Small intestine (tissue), 16 donors: Measurements from ENCODE around the gene SNX13. TPM values are rescaled to one million over a fixed set of nuclear protein-coding genes. Genes with fewer than 3 reads are reported as not detected.

ENCODE experiments used
- DNase-seq, 2 donors: peaks; one replicate each; pipeline versions ENCODE4 v3.0.0 to v3.0.0-alpha.2; 2013
- FAIRE-seq: peaks from 2 replicates; lab custom pipeline; 2012; peaks lifted over from hg19 to GRCh38; lab: Jason Lieb, UNC
- H3K27ac ChIP-seq, 3 donors: one replicate each; pipeline ENCODE4 v1.5.1; 2013; ENCODE audit warnings: low read length in 2 of 3, mild to moderate bottlenecking in 2 of 3, control low read depth in 1 of 3, inconsistent platforms in 1 of 3, low read depth in 1 of 3, moderate library complexity in 1 of 3
- H3K27me3 ChIP-seq, 3 donors: one replicate each; pipeline ENCODE4 v1.6.1; 2013; ENCODE audit warnings: low read length in 3 of 3, inconsistent platforms in 1 of 3; ENCODE audit not compliant: control insufficient read depth in 3 of 3, insufficient read depth in 3 of 3
- H3K36me3 ChIP-seq, 3 donors: one replicate each; pipeline ENCODE4 v1.6.1; 2013; ENCODE audit warnings: low read length in 3 of 3, inconsistent platforms in 1 of 3, low read depth in 1 of 3, mild to moderate bottlenecking in 1 of 3, moderate library complexity in 1 of 3; ENCODE audit not compliant: control insufficient read depth in 3 of 3, insufficient read depth in 2 of 3
- H3K4me1 ChIP-seq, 3 donors: one replicate each; pipeline ENCODE4 v1.6.1; 2013; ENCODE audit warnings: low read length in 2 of 3, inconsistent platforms in 1 of 3, low read depth in 1 of 3, mild to moderate bottlenecking in 1 of 3, moderate library complexity in 1 of 3; ENCODE audit not compliant: control insufficient read depth in 3 of 3, insufficient read depth in 2 of 3
- H3K4me3 ChIP-seq, 3 donors: one replicate each; pipeline ENCODE4 v1.5.1; 2013; ENCODE audit warnings: low read length in 3 of 3, control low read depth in 1 of 3, inconsistent platforms in 1 of 3, low read depth in 1 of 3, mild to moderate bottlenecking in 1 of 3, moderate library complexity in 1 of 3
- H3K9me3 ChIP-seq, 2 donors: one replicate each; pipeline ENCODE4 v1.6.1; 2013; ENCODE audit warnings: low read depth in 1 of 2, low read length in 1 of 2; ENCODE audit not compliant: control insufficient read depth in 2 of 2, insufficient read depth in 1 of 2
- WGBS, 3 donors: extraction: QIAGEN DNeasy Blood & Tissue Kit; methylation state at CpG; one replicate each; pipeline ENCODE4 v1.1.7; 2013; 5-methylcytosine and 5-hydroxymethylcytosine counted together
- long read RNA-seq, 10 donors: transcript quantifications; one replicate each; lab custom pipeline, GENCODE V29; 2026
- polyA plus RNA-seq, 4 donors: library from polyadenylated mRNA; stranded (reverse) in 3 of 4; unstranded in 1 of 4; fragments of 200-250 nt in 3 of 4; fragments of 120-200 nt in 1 of 4; gene quantifications; one replicate each; pipeline versions ENCODE4 v1.2.1 to v1.2.3, GENCODE V29; 2013
- donor health status: healthy with polysubstance abuse.
- donor health status: control.
- donor health status: control.
- donor health status: Bipolar disorder and iron deficiency.
- donor health status: healthy.

SNX13 gene, protein sequence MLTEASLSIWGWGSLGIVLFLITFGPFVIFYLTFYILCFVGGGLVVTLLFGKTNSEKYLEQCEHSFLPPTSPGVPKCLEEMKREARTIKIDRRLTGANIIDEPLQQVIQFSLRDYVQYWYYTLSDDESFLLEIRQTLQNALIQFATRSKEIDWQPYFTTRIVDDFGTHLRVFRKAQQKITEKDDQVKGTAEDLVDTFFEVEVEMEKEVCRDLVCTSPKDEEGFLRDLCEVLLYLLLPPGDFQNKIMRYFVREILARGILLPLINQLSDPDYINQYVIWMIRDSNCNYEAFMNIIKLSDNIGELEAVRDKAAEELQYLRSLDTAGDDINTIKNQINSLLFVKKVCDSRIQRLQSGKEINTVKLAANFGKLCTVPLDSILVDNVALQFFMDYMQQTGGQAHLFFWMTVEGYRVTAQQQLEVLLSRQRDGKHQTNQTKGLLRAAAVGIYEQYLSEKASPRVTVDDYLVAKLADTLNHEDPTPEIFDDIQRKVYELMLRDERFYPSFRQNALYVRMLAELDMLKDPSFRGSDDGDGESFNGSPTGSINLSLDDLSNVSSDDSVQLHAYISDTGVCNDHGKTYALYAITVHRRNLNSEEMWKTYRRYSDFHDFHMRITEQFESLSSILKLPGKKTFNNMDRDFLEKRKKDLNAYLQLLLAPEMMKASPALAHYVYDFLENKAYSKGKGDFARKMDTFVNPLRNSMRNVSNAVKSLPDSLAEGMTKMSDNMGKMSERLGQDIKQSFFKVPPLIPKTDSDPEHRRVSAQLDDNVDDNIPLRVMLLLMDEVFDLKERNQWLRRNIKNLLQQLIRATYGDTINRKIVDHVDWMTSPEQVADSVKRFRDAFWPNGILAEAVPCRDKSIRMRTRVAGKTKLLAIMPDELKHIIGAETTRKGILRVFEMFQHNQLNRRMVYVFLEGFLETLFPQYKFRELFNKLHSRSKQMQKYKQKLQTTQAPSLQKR
- 10 to 100 TPM in 1 of 4 donors, 1 to 10 TPM in 3; 5.7 to 36.0 (median 7.6) TPM for polyA plus RNA-seq
- long read RNA-seq, donor 1, full-length matches to known transcripts: 9 of 14 reads
- long read RNA-seq, donor 1, partial matches to known transcripts: 5 of 14 reads
- long read RNA-seq, donor 1, other reads (novel, unspliced or antisense): 0 of 14 reads
- long read RNA-seq, donor 2, full-length matches to known transcripts: 3 of 3 reads
- long read RNA-seq, donor 2, partial matches to known transcripts: 0 of 3 reads
- long read RNA-seq, donor 2, other reads (novel, unspliced or antisense): 0 of 3 reads
- long read RNA-seq, donor 3, partial matches to known transcripts: 8 of 8 reads
- long read RNA-seq, donor 3, other reads (novel, unspliced or antisense): 0 of 8 reads
- long read RNA-seq, donor 4: 0 reads
- long read RNA-seq, donor 5, full-length matches to known transcripts: 2 of 7 reads
- long read RNA-seq, donor 5, partial matches to known transcripts: 5 of 7 reads
- long read RNA-seq, donor 5, other reads (novel, unspliced or antisense): 0 of 7 reads
- long read RNA-seq, donor 6, full-length matches to known transcripts: 1 of 1 reads
- long read RNA-seq, donor 6, partial matches to known transcripts: 0 of 1 reads
- long read RNA-seq, donor 6, other reads (novel, unspliced or antisense): 0 of 1 reads
- long read RNA-seq, donor 7, full-length matches to known transcripts: 4 of 15 reads
- long read RNA-seq, donor 7, partial matches to known transcripts: 11 of 15 reads
- long read RNA-seq, donor 7, other reads (novel, unspliced or antisense): 0 of 15 reads
- long read RNA-seq, donor 8, full-length matches to known transcripts: 1 of 1 reads
- long read RNA-seq, donor 8, partial matches to known transcripts: 0 of 1 reads
- long read RNA-seq, donor 8, other reads (novel, unspliced or antisense): 0 of 1 reads
- long read RNA-seq, donor 9, full-length matches to known transcripts: 2 of 2 reads
- long read RNA-seq, donor 9, partial matches to known transcripts: 0 of 2 reads
- long read RNA-seq, donor 9, other reads (novel, unspliced or antisense): 0 of 2 reads
- long read RNA-seq, donor 10, full-length matches to known transcripts: 3 of 9 reads
- long read RNA-seq, donor 10, partial matches to known transcripts: 6 of 9 reads
- long read RNA-seq, donor 10, other reads (novel, unspliced or antisense): 0 of 9 reads

DNA sequence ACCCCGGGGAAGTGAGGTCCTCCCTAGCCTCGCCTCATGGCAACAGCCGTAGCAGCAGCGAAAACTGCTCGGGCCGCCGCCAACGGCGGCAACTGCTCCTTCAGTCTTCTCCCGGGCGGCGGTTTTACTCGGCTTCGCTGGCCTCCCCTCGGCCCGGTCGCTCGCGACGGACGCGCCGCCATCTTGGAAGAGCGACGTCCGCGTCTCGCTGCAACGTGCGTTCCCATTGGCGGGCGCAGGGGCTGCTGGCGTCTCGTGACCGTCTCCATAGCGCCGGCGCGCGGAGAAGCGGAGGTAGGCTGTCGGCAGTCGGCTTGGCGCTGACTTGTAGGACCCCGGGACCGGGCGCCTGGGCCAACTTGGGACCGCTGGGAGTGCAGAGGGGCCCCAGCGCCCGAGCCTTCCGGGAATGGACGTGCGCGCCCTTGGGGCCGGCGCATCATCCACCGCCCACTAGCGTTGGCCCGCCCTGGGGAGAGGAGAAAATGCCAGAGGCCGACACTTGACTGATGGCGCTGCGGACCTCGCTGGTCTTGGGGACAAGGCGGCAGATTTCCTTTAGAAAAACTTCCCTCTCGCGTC lies at the start of gene SNX13:
SNX13 (minus strand) TSS at position 193 of the 582 bp plus-strand sequence. CDS start 199 bp downstream, outside the sequence.
- peak within 1 kb of the TSS; percentile 80 to 98 (median 89) for H3K4me3 ChIP-seq
- peaks cover 0 to 3% (median 2%) of the 10 kb centered on the region in 3 donors for H3K4me1 ChIP-seq
- H3K27me3 ChIP-seq: no peaks in the 10 kb centered on the region
- DNase-seq (peak; percentile 90 to 97), FAIRE-seq (no peak)
- peak within 1 kb of the TSS; percentile 92 to 98 (median 92) for H3K27ac ChIP-seq
- WGBS, 3 donors: 0 to 1% (median 1%) methylated on average over 54 to 66 of the region's 66 CpGs
- no peaks in the 10 kb centered on the region for H3K36me3 ChIP-seq
- H3K9me3 ChIP-seq: no peaks in the 10 kb centered on the region

DNA sequence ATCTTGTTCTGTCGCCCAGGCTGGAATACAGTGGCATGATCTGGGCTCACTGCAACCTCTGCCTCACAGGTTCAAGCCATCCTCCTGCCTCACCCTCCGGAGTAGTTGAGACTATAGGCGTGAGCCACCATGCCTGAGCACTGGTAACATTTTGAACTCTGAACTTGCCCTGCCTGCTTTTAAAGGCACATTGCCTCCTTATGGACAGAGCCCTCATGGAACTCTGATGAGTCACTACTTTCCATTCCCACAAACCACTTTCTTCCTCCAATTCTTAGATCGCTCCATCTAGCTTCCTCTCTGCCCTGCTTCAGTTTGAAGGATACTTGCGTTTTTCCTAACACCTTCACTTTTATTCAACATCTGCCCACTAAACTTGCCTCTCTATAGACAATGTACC lies 49.3 kb upstream of the SNX13 start:
- no peak overlapping the region for H3K27ac ChIP-seq
- FAIRE-seq (no peak), DNase-seq (peak; percentile 27 to 69)
- no peaks in the 10 kb centered on the region for H3K4me1 ChIP-seq
- no peaks in the 10 kb centered on the region for H3K9me3 ChIP-seq
- WGBS, 3 donors: 63 to 83% (median 77%) methylated on average over 5 of the region's 5 CpGs
- H3K36me3 ChIP-seq: no peaks in the 10 kb centered on the region
- no peaks in the 10 kb centered on the region for H3K27me3 ChIP-seq
- no peak overlapping the region for H3K4me3 ChIP-seq

DNA sequence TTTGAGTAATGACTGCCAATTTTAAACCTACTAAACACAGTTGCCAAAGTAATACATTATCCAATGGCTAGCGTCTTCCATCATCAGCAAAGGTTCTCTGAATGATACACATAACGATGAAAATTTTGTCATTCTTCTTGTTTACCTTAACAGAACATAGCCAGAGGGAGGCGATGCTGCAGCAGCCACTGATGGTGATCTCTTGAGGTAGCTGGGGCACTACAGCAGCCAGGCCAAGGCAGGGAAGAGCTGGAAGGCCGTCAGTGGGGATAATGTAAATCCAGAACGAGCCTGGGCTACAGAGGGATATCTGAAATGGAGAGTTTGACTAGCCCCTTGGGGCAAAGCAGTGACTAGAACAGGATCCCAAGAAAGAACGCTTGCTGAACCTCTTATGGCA lies 48.6 kb upstream of the SNX13 start:
- Histone ChIP-seq H3K4me1 (no peaks in the 10 kb centered on the region), H3K27ac (no peak overlapping the region), H3K36me3 (no peaks in the 10 kb centered on the region), H3K27me3 (no peaks in the 10 kb centered on the region), H3K9me3 (no peaks in the 10 kb centered on the region), H3K4me3 (no peak overlapping the region)
- FAIRE-seq: no peak
- 92 to 95% (median 95%) methylated on average over 6 of the region's 6 CpGs for WGBS, 3 donors
- DNase-seq: no peak

DNA sequence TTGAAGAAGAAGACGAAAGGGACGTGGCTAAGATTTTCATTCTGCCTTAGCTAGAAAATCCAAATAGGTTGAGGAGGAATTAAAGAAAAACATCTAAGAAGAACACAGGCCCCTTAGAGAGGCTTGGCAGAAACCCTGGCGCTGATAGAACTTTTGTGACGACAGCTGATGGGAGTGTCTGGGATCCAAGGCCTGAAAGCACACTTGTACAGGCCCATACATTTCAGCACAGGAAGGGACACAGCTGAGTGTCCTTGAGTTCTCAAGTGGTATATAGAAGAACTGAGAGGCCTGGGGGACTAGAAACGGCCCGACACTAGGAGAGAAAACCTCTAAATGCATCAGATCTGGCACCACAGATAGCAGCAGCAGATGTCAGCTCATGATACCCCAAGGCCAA lies 47.8 kb upstream of the SNX13 start:
- FAIRE-seq: no peak
- H3K9me3 ChIP-seq: no peaks in the 10 kb centered on the region
- no peaks in the 10 kb centered on the region for H3K27me3 ChIP-seq
- no peak overlapping the region for H3K4me3 ChIP-seq
- H3K27ac ChIP-seq: no peak overlapping the region
- WGBS, 3 donors: 78 to 87% (median 86%) methylated on average over 6 of the region's 6 CpGs
- no peaks in the 10 kb centered on the region for H3K36me3 ChIP-seq
- peak in 1 of 2 donors; percentile 18 for DNase-seq
- no peaks in the 10 kb centered on the region for H3K4me1 ChIP-seq

DNA sequence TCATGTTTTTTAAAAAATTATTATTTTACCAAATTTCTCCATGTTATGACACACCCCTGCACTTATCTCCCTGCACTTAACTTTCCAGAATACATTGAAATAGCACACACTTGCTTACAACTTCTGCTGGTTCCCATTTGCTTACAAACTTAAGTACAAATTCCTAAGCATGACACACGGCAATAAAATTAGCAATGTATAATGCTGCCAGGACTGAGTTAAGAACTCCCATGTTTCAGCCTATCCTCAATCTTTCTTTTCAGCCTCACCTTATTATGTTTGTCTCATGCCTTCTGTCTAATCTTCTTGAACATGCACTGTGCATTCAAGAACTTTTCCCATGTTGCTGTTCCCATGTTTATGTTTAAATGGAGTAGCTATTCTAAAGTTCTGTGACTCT lies 46.6 kb upstream of the SNX13 start:
- no peak overlapping the region for H3K27ac ChIP-seq
- no peaks in the 10 kb centered on the region for H3K9me3 ChIP-seq
- no peaks in the 10 kb centered on the region for H3K27me3 ChIP-seq
- 19 to 50% (median 29%) methylated on average over 1 of the region's 1 CpG for WGBS, 3 donors
- DNase-seq (peak; percentile 57 to 58), FAIRE-seq (no peak)
- no peaks in the 10 kb centered on the region for H3K4me1 ChIP-seq
- H3K4me3 ChIP-seq: no peak overlapping the region
- H3K36me3 ChIP-seq: no peaks in the 10 kb centered on the region

DNA sequence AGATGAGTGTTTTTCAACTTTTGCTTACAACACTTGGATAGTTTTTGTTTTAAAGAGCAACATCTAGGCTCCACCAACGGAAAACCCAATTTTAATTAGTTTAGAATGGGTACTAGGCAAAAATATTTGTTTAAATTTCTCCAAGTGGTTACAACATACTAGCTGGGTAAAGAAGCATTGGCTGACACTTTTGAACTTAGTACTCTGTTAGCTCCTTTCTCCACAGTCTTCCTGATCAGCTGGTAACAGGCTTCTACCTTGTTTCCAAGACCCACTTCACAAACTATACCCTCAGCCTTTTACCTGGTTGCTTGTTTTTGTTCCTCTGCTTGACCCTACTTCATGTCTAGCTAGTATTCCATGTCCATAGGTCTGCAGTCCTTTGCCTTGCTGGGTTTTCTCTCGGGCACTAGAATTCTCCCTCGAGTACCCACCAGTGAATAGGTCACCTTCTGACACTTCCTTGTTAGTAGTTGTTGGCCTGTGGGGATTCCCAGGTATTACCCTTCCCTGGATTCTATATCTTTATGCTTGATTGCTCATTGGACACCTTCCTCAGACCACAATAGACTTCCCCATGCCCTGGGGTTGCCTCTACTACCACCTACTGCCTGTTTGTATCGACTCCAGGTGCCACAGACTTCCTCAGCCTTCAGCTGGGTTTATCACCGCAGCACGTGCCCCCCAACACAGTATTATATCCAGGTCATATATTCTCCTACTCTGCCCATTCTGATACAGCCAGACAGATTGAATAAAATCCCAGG lies 45.4 kb upstream of the SNX13 start:
- H3K9me3 ChIP-seq: no peaks in the 10 kb centered on the region
- H3K27ac ChIP-seq: no peak overlapping the region
- H3K27me3 ChIP-seq: no peaks in the 10 kb centered on the region
- no peak overlapping the region for H3K4me3 ChIP-seq
- WGBS, 3 donors: 83 to 86% (median 84%) methylated on average over 6 of the region's 6 CpGs
- peak in 1 of 2 donors; percentile 18 for DNase-seq
- FAIRE-seq: no peak
- H3K4me1 ChIP-seq: no peaks in the 10 kb centered on the region
- H3K36me3 ChIP-seq: no peaks in the 10 kb centered on the region
